SK-N-MC (cell line): ENCODE measurements around the gene RTBDN.

ENCODE experiments used
- DNase-seq: peaks from one replicate; pipeline ENCODE4 v3.0.0-alpha.2; 2011; ENCODE audit warnings: low read depth, low spot score
- H3K27ac ChIP-seq: fragments of 200-600 bp; sonication (generic); 2 replicates; pipeline ENCODE4 v1.5.1; 2016; ENCODE audit warnings: mixed run types
- H3K36me3 ChIP-seq: fragments of 200-600 bp; sonication (generic); 2 replicates; pipeline ENCODE4 v1.6.1; 2017; ENCODE audit warnings: antibody characterized with exemption, low read length, mixed read lengths; ENCODE audit not compliant: insufficient read depth
- H3K4me3 ChIP-seq: fragments of 200-600 bp; sonication (generic); 2 replicates; pipeline ENCODE4 v1.5.1; 2016
- H3K9ac ChIP-seq: fragments of 200-600 bp; sonication (generic); 2 replicates; pipeline ENCODE4 v1.8.0; 2017; ENCODE audit warnings: mixed run types, mixed read lengths; ENCODE audit not compliant: insufficient read length
- H3K9me3 ChIP-seq: fragments of 200-600 bp; sonication (generic); 2 replicates; pipeline ENCODE4 v1.6.1; 2017; ENCODE audit warnings: low read depth, mild to moderate bottlenecking, antibody characterized with exemption, low read length, moderate library complexity, mixed read lengths
- EZH2 ChIP-seq: fragments of 200-600 bp; sonication (generic); IDR thresholded peaks from one replicate; pipeline ENCODE4 v1.6.1; 2017; ENCODE audit warnings: antibody characterized with exemption
- FOXP2 ChIP-seq: optimal IDR thresholded peaks from 2 replicates; pipeline ENCODE3; 2011; ENCODE audit warnings: mild to moderate bottlenecking, moderate library complexity; ENCODE audit not compliant: insufficient read depth; ENCODE audit errors: extremely low read length, control extremely low read depth
- POLR2AphosphoS5 ChIP-seq: IDR thresholded peaks from 2 replicates; pipeline ENCODE4 v1.6.1; 2012; ENCODE audit warnings: mild to moderate bottlenecking, low read depth, low read length, borderline replicate concordance

RTBDN gene

GRCh38 chr19:12786141-12786870 lies 48.1 kb downstream of the RTBDN start:
- H3K4me3 ChIP-seq = no peak overlapping the region
- TF ChIP-seq POLR2AphosphoS5 (no peak), EZH2 (no peak), FOXP2 (no peak)
- no peaks in the 10 kb centered on the region for H3K36me3 ChIP-seq
- H3K27ac ChIP-seq = peak overlapping the region; percentile 93
- peak overlapping the region; percentile 47 for H3K9ac ChIP-seq
- no peaks in the 10 kb centered on the region for H3K9me3 ChIP-seq
- no peak for DNase-seq

- H3K9ac ChIP-seq = peak overlapping the region; percentile 47
- H3K4me3 ChIP-seq = no peak overlapping the region
- H3K9me3 ChIP-seq = no peaks in the 10 kb centered on the region
- no peaks in the 10 kb centered on the region for H3K36me3 ChIP-seq
- DNase-seq = no peak
- TF ChIP-seq POLR2AphosphoS5 (no peak), FOXP2 (no peak), EZH2 (no peak)
- H3K27ac ChIP-seq = peak overlapping the region; percentile 93
Observed at GRCh38 chr19:12785431-12786031, 48.8 kb downstream of the RTBDN start.

DNA sequence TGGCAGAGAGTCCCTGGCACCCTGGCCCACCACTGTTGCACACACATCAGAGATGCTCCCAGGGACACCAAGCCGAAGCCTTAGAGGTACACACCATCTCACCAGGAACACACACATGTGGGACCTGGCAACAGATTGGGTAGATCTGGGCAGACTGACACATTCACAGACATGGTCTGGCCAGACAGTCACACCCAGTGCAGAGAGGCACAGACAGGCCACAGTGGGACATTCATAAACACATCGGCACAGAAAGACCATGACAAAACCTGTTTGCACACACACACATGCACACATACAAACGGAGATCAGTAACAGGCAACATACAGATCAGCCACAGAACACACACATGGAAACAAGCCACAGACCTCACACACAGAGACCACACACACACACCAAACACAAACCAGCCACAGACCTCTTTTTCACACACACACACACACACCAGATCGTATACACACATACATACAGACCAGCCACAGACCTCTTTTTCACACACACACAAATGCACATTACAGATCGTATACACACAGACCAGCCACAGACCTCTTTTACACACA lies 49.4 kb downstream of the RTBDN start:
- no peaks in the 10 kb centered on the region for H3K36me3 ChIP-seq
- no peak overlapping the region for H3K4me3 ChIP-seq
- no peak overlapping the region for H3K9ac ChIP-seq
- H3K9me3 ChIP-seq = no peaks in the 10 kb centered on the region
- peak overlapping the region; percentile 93 for H3K27ac ChIP-seq
- no peak for DNase-seq
- no peak for TF ChIP-seq EZH2
- TF ChIP-seq FOXP2 = no peak
- no peak for TF ChIP-seq POLR2AphosphoS5

- no peak overlapping the region for H3K4me3 ChIP-seq
- TF ChIP-seq FOXP2 (no peak), EZH2 (no peak), POLR2AphosphoS5 (no peak)
- peak overlapping the region; percentile 93 for H3K27ac ChIP-seq
- H3K9ac ChIP-seq = no peak overlapping the region
- DNase-seq = no peak
- no peaks in the 10 kb centered on the region for H3K36me3 ChIP-seq
- no peaks in the 10 kb centered on the region for H3K9me3 ChIP-seq
Observed at GRCh38 chr19:12784394-12784870, 49.9 kb downstream of the RTBDN start.

DNA sequence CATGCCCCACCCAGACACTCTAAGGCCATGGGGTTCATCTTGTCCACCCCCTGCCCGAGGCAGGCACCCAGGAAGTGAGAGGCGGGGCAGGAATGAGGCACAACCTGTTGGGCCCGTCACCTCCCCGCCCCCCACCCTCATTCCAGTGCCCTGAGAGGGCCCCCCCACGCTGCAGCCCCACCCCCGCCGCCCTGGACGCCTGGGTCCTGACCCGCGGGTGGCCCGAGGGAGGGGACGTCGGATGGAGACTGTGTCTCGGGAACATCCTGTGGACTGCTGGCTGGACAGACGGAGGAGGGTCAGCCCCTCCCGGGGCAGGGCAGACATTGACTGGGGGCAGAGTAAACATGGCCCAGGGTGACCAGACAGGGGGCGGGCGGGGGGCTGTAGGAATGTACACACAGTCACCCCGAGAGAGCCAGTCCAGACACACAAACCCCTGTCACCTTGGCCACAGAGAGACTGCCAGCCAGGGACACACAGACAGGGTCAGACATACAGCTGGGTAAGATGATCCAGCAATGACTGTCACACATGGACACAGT lies 50.5 kb downstream of the RTBDN start:
- no peak overlapping the region for H3K4me3 ChIP-seq
- no peak for DNase-seq

DNA sequence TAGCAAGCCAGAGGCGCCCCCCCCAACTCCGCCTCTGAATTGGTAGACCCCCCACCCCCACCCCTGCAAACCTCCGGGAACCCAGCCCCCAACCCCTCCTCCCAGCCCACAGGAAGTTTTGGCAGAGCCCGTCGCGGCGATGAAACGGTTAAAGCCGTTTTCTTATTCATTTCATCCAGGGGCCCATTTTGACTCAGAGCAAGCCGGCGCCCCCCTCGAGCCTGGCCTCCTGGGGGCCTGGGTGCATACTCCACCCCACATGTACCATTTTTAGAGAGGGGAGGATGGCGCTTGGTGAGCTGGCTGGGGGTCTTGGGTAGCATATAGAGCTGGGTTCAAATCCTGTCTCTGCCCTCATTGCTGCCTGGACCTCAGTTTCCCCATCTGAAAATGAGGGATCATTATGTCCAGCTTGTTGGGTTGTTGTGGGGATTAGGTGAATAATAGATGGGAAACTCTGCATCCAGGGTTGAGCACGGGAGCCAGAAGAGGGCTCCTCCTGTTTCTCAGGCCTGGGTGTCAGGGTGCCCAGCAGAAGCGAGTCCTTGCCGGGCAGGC lies 51.0 kb downstream of the RTBDN start:
- no peak; the same call in 1 of the 2 replicates for TF ChIP-seq POLR2AphosphoS5
- TF ChIP-seq FOXP2 = no peak
- no peak for TF ChIP-seq EZH2
- Histone ChIP-seq H3K27ac (peak overlapping the region; percentile 93), H3K4me3 (peak overlapping the region; percentile 84), H3K9me3 (no peaks in the 10 kb centered on the region), H3K9ac (peak overlapping the region; percentile 73), H3K36me3 (no peaks in the 10 kb centered on the region)
- no peak for DNase-seq

More for the DNA sequence above, 50.5 kb downstream of the RTBDN start:
- no peaks in the 10 kb centered on the region for H3K9me3 ChIP-seq
- no peak for TF ChIP-seq POLR2AphosphoS5
- no peak for TF ChIP-seq FOXP2
- no peak for TF ChIP-seq EZH2
- no peaks in the 10 kb centered on the region for H3K36me3 ChIP-seq
- peak overlapping the region; percentile 93 for H3K27ac ChIP-seq
- H3K9ac ChIP-seq = no peak overlapping the region

DNA sequence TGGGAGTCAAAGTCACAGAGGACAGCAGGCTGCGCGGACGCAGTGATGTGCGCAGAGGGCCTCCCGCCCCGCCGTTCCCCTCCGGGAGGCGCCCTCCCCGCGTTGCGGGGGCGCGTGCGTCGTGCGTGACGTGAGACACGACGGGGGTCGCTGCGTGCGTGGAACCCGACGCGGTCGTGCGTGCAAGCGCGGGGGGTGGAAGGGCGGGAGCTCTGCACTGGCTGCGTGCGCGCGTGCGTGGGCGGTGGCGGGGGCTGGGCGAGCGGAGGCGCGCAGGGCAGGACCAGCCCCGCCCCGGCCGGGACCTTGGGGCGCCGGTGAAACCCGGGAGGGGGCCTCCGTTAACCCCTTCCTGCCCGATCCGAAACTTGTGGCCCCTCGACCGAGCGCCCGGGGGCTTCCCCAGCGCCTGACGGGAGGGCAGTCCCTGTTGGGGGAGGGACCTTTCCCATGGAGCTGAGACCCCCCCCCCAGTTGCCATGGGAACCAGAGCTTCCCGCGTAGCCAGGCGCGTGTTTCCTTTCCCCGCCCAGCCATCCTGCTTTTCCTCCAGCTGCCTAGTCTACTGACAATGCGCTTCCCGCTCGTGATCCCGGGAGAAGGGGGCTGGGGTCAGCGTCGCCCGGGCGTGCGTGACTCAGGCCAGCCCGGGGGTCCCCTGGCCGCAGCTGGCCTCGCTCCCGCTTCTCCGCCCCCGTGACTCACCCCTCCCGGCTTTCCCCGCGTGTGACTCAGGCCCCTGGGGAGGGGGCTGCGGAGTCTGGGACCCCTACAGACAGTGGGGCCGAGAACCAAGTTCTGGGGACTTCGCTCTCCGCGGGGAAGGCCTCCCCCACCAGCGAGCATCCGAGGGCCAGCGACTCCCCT lies 51.7 kb downstream of the RTBDN start:
- no peaks in the 10 kb centered on the region for H3K36me3 ChIP-seq
- peak overlapping the region; percentile 93 for H3K27ac ChIP-seq
- H3K9me3 ChIP-seq = no peaks in the 10 kb centered on the region
- peak overlapping the region; percentile 84 for H3K4me3 ChIP-seq
- DNase-seq = no peak
- peak overlapping the region; percentile 73 for H3K9ac ChIP-seq
- TF ChIP-seq POLR2AphosphoS5 = peak; percentile 61
- TF ChIP-seq EZH2 = no peak
